HG03108 (cell line): ENCODE data around the gene PPP1R3A.
"Not testable (repeated sequence)": the region's sequence is repeated elsewhere in the genome, so short reads cannot be mapped to it uniquely, and the experiment has no call there.

Experiments used
- ATAC-seq: cut with Tn5 transposase; IDR thresholded peaks from one replicate; pipeline ENCODE4 v1.9.1; 2021; ENCODE audit warnings: moderate library complexity; ENCODE audit not compliant: unreplicated experiment

PPP1R3A gene

GRCh38 chr7:113918946-113919345, at the start of gene PPP1R3A:
PPP1R3A (minus strand) TSS chr7:113919009; CDS start chr7:113918996, 13 bp downstream.
- no peak for ATAC-seq

GRCh38 chr7:113963356-113963755, 44.5 kb upstream of the PPP1R3A start:
- ATAC-seq, result no peak

GRCh38 chr7:113959910-113960309, 41.1 kb upstream of the PPP1R3A start:
- ATAC-seq, result no peak

- no peak for ATAC-seq
These were observed 36.3 kb upstream of the PPP1R3A start for GRCh38 chr7:113955157-113955556.

GRCh38 chr7:113953553-113953952, 34.7 kb upstream of the PPP1R3A start:
- no peak for ATAC-seq

GRCh38 chr7:113945018-113945938, 26.5 kb upstream of the PPP1R3A start:
- no peak for ATAC-seq

- no peak for ATAC-seq
These were observed 18.2 kb upstream of the PPP1R3A start for GRCh38 chr7:113936982-113937381.

- ATAC-seq, result no peak
These were observed 17.7 kb upstream of the PPP1R3A start for GRCh38 chr7:113936535-113936934.

GRCh38 chr7:113929389-113929788, 10.6 kb upstream of the PPP1R3A start:
- ATAC-seq, result not testable (repeated sequence)

GRCh38 chr7:113928112-113928511, 9.3 kb upstream of the PPP1R3A start:
- no peak for ATAC-seq

- ATAC-seq, result no peak
These were observed 3.2 kb upstream of the PPP1R3A start for GRCh38 chr7:113922049-113922448.

GRCh38 chr7:113921363-113921762, 2.6 kb upstream of the PPP1R3A start:
- ATAC-seq, result no peak

GRCh38 chr7:113917840-113918239, 969 bp downstream of the PPP1R3A start:
- ATAC-seq, result no peak

- ATAC-seq, result no peak
These were observed 2.9 kb downstream of the PPP1R3A start for GRCh38 chr7:113915956-113916355.

- no peak for ATAC-seq
These were observed 5.9 kb downstream of the PPP1R3A start for GRCh38 chr7:113912876-113913275.

- no peak for ATAC-seq
These were observed 11.2 kb downstream of the PPP1R3A start for GRCh38 chr7:113907617-113908016.

GRCh38 chr7:113904521-113904920, 14.3 kb downstream of the PPP1R3A start:
- no peak for ATAC-seq

GRCh38 chr7:113892818-113893217, 26.0 kb downstream of the PPP1R3A start:
- ATAC-seq, result no peak

GRCh38 chr7:113891828-113892227, 27.0 kb downstream of the PPP1R3A start:
- ATAC-seq, result no peak

- no peak for ATAC-seq
These were observed 27.8 kb downstream of the PPP1R3A start for GRCh38 chr7:113891031-113891350.

- ATAC-seq, result no peak
These were observed 28.3 kb downstream of the PPP1R3A start for GRCh38 chr7:113890331-113891030.

- no peak for ATAC-seq
These were observed 35.7 kb downstream of the PPP1R3A start for GRCh38 chr7:113883096-113883495.
